ENCODE data around the gene MEGF11. TPM values are rescaled to one million over a fixed set of nuclear protein-coding genes. Genes with fewer than 3 reads are reported as not detected.

Gene MEGF11
- total and polyA plus RNA-seq, 7 donors = 0.04 to 0.05 TPM; not detected in 5

DNA sequence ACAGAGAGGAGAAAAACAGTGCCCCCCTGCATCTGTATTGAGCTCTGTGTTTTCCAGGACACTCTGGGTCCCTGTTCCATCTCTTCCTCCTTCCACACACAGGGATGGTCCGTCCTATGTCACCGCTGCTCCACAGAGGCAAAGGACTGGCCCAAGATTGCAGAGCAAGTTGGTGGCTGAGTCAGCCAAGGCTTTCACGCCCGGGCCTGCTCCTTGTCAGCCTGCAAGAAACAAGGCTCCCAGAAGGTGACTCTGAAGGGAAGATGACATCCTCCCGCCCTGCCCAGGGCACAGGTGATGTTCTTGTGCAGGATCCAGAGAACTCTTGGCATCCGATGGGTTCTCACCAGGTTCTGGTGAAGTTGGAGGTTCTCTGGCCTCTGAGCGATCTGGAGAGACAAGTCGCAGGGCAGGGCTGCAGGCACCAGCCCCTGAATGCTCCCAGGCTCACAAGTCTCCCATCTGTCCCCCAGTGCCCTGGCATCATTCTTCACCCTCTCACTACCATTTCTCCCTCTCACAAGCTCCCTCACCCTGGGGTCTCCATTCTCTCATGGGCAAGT, 138.6 kb downstream of the MEGF11 start:
- Histone ChIP-seq H3K9me3 (no peaks in the 10 kb centered on the region), H3K27ac (no peak overlapping the region), H3K4me1 (no peaks in the 10 kb centered on the region), H3K4me3 (no peak overlapping the region), H3K27me3 (ENCODE audit: insufficient read depth in 3 of 3, low read length in 2 of 3) (no peaks in the 10 kb centered on the region), H3K36me3 (ENCODE audit: insufficient read depth in 1 of 2, low read depth in 1 of 2) (no peaks in the 10 kb centered on the region)
- TF ChIP-seq, protein P1, sequence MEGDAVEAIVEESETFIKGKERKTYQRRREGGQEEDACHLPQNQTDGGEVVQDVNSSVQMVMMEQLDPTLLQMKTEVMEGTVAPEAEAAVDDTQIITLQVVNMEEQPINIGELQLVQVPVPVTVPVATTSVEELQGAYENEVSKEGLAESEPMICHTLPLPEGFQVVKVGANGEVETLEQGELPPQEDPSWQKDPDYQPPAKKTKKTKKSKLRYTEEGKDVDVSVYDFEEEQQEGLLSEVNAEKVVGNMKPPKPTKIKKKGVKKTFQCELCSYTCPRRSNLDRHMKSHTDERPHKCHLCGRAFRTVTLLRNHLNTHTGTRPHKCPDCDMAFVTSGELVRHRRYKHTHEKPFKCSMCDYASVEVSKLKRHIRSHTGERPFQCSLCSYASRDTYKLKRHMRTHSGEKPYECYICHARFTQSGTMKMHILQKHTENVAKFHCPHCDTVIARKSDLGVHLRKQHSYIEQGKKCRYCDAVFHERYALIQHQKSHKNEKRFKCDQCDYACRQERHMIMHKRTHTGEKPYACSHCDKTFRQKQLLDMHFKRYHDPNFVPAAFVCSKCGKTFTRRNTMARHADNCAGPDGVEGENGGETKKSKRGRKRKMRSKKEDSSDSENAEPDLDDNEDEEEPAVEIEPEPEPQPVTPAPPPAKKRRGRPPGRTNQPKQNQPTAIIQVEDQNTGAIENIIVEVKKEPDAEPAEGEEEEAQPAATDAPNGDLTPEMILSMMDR (IDR thresholded peaks at IDR 0.05) = no peak
- intact Hi-C loops (cut with DNase I) = no loop called here
- no peak for ATAC-seq
- 89 to 94% (median 91%) methylated on average over 8 of the region's 8 CpGs for WGBS, 3 donors
- DNase-seq = no peak

- no peak overlapping the region for H3K27ac ChIP-seq
- TF ChIP-seq, protein P1 (IDR thresholded peaks at IDR 0.05) = no peak
- H3K4me3 ChIP-seq = no peak overlapping the region
- 95 to 100% (median 95%) methylated on average over 1 of the region's 1 CpG for WGBS, 3 donors
- no peaks in the 10 kb centered on the region for H3K9me3 ChIP-seq
- peaks cover 0 to 5% (median 2%) of the 10 kb centered on the region in 3 donors for H3K27me3 ChIP-seq (ENCODE audit: insufficient read depth in 3 of 3, low read length in 2 of 3)
- no peak for ATAC-seq
- intact Hi-C loops (cut with DNase I) = no loop called here
- DNase-seq = no peak
- no peaks in the 10 kb centered on the region for H3K36me3 ChIP-seq (ENCODE audit: insufficient read depth in 1 of 2, low read depth in 1 of 2)
- no peaks in the 10 kb centered on the region for H3K4me1 ChIP-seq
Observed at GRCh38 chr15:66112388-66112787, 141.2 kb downstream of the MEGF11 start.

DNA sequence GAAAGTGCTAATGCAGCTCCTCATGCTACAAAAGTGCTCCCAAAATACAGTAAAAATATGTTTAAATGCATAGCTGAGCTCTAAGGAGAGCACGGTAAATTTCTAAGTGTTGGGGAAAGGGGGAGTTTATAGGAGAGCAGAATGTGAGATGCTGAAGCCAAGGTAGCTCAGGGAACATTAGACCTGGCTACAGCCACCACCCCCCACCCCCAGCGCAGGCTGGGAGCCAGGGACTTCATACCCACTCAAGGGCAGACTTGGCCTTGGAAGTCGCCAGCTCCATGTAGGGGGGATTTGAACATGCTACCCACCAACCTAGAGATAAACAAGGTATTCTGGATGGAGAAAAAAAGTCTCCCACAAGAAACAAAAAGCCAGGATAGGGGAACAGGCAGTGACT, 142.2 kb downstream of the MEGF11 start:
- no peaks in the 10 kb centered on the region for H3K36me3 ChIP-seq (ENCODE audit: insufficient read depth in 1 of 2, low read depth in 1 of 2)
- TF ChIP-seq, protein P1 (IDR thresholded peaks at IDR 0.05) = no peak
- H3K4me1 ChIP-seq = no peaks in the 10 kb centered on the region
- no peak overlapping the region for H3K4me3 ChIP-seq
- H3K27ac ChIP-seq = no peak overlapping the region
- no peak for DNase-seq
- H3K9me3 ChIP-seq = no peaks in the 10 kb centered on the region
- intact Hi-C loops (cut with DNase I) = no loop called here
- WGBS, 3 donors = 82 to 91% (median 89%) methylated on average over 3 of the region's 3 CpGs
- peaks cover 0 to 5% (median 2%) of the 10 kb centered on the region in 3 donors for H3K27me3 ChIP-seq (ENCODE audit: insufficient read depth in 3 of 3, low read length in 2 of 3)
- no peak for ATAC-seq

- H3K9me3 ChIP-seq = no peaks in the 10 kb centered on the region
- no peak overlapping the region for H3K27ac ChIP-seq
- TF ChIP-seq, protein P1 (IDR thresholded peaks at IDR 0.05) = no peak
- H3K4me1 ChIP-seq = no peaks in the 10 kb centered on the region
- no peak overlapping the region for H3K4me3 ChIP-seq
- intact Hi-C loops (cut with DNase I) = no loop called here
- no peak for ATAC-seq
- H3K27me3 ChIP-seq (ENCODE audit: insufficient read depth in 3 of 3, low read length in 2 of 3) = peaks cover 0 to 10% (median 2%) of the 10 kb centered on the region in 3 donors
- no peak for DNase-seq
- H3K36me3 ChIP-seq (ENCODE audit: insufficient read depth in 1 of 2, low read depth in 1 of 2) = no peaks in the 10 kb centered on the region
- 83 to 89% (median 88%) methylated on average over 4 of the region's 4 CpGs for WGBS, 3 donors
Observed at GRCh38 chr15:66110864-66111263, 142.7 kb downstream of the MEGF11 start.

GRCh38 chr15:66109826-66110225, 143.7 kb downstream of the MEGF11 start:
- WGBS, 3 donors = 72 to 79% (median 75%) methylated on average over 5 of the region's 5 CpGs
- no peaks in the 10 kb centered on the region for H3K36me3 ChIP-seq (ENCODE audit: insufficient read depth in 1 of 2, low read depth in 1 of 2)
- H3K4me1 ChIP-seq = no peaks in the 10 kb centered on the region
- peaks cover 0 to 11% (median 2%) of the 10 kb centered on the region in 3 donors for H3K27me3 ChIP-seq (ENCODE audit: insufficient read depth in 3 of 3, low read length in 2 of 3)
- no peaks in the 10 kb centered on the region for H3K9me3 ChIP-seq
- ATAC-seq = no peak
- intact Hi-C loops (cut with DNase I) = no loop called here
- no peak for DNase-seq
- H3K27ac ChIP-seq = no peak overlapping the region
- TF ChIP-seq, protein P1 (IDR thresholded peaks at IDR 0.05) = no peak
- H3K4me3 ChIP-seq = no peak overlapping the region
